ENCODE results near the gene LNX1. TPM values are rescaled to one million over a fixed set of nuclear protein-coding genes. Genes with fewer than 3 reads are reported as not detected.
"Not testable (repeated sequence)": the region's sequence is repeated elsewhere in the genome, so short reads cannot be mapped to it uniquely, and the experiment has no call there.

The LNX1 gene
- total RNA-seq, 2 experiments from 2014 or later, result not detected

GRCh38 chr4:53483250-53483649, 108.0 kb downstream of the LNX1 start:
- DNase-seq (no peak), ATAC-seq (no peak)
- Mint-ChIP-seq H3K36me3 (no peaks in the 10 kb centered on the region), H3K4me3 (no peak overlapping the region), H3K4me1 (no peaks in the 10 kb centered on the region), H3K27ac (no peak overlapping the region), H3K9me3 (ENCODE audit: low read depth) (no peaks in the 10 kb centered on the region), H3K27me3 (peaks cover 37% of the 10 kb centered on the region)
- CTCF ChIA-PET, result no interaction called here

DNA sequence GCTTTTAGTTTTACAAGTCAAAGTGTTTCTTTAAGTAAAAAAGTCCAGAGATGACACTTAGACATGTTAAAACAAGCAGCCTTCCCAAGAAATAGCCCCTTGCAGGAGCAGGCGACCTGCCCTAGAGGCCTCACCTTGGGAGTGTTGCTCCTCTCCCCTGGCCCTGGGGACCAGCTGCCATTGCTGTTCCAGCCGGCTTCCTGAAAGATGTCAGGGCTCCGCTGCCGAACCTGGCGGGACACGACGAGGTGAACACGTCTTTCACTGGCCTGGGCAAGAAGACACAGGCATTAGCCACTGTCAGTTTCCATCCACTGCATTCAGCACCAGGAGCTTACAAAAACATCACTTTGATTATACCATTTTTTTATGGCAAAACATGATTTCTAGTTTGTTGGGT, 109.7 kb downstream of the LNX1 start:
- DNase-seq (no peak), ATAC-seq (no peak)
- no peak overlapping the region for H3K27ac Mint-ChIP-seq
- no peaks in the 10 kb centered on the region for H3K36me3 Mint-ChIP-seq
- H3K4me3 Mint-ChIP-seq, result no peak overlapping the region
- H3K9me3 Mint-ChIP-seq (ENCODE audit: low read depth), result no peaks in the 10 kb centered on the region
- CTCF ChIA-PET, result no interaction called here
- peaks cover 33% of the 10 kb centered on the region for H3K27me3 Mint-ChIP-seq
- no peaks in the 10 kb centered on the region for H3K4me1 Mint-ChIP-seq

DNA sequence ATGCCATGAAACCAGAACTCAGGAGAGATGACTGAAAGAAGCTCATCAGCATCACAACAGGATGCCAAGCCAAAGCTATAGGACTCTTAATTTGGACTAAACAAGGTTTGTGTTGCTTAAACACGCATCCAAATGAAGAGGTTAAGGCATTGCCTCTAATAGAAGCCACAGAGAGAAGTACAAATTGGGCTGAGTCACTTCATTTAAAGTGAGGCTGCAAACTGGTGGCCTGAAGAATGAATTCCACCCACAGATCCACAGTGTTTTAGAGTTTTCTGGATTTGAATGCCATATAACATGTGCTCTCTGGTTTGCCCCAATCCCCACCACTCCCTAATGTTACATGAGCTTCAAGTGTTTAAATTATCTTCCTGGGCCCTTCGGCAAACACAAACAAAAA, 110.4 kb downstream of the LNX1 start:
- ATAC-seq (no peak), DNase-seq (no peak)
- CTCF ChIA-PET, result interaction anchor here (0.9 kb wide), 1 partner anchor 28 kb away, joined by 3 read pairs; no protein-coding TSS in a partner anchor
- no peaks in the 10 kb centered on the region for H3K36me3 Mint-ChIP-seq
- H3K27me3 Mint-ChIP-seq, result peaks cover 33% of the 10 kb centered on the region
- no peaks in the 10 kb centered on the region for H3K9me3 Mint-ChIP-seq (ENCODE audit: low read depth)
- no peak overlapping the region for H3K4me3 Mint-ChIP-seq
- no peaks in the 10 kb centered on the region for H3K4me1 Mint-ChIP-seq
- H3K27ac Mint-ChIP-seq, result no peak overlapping the region

DNA sequence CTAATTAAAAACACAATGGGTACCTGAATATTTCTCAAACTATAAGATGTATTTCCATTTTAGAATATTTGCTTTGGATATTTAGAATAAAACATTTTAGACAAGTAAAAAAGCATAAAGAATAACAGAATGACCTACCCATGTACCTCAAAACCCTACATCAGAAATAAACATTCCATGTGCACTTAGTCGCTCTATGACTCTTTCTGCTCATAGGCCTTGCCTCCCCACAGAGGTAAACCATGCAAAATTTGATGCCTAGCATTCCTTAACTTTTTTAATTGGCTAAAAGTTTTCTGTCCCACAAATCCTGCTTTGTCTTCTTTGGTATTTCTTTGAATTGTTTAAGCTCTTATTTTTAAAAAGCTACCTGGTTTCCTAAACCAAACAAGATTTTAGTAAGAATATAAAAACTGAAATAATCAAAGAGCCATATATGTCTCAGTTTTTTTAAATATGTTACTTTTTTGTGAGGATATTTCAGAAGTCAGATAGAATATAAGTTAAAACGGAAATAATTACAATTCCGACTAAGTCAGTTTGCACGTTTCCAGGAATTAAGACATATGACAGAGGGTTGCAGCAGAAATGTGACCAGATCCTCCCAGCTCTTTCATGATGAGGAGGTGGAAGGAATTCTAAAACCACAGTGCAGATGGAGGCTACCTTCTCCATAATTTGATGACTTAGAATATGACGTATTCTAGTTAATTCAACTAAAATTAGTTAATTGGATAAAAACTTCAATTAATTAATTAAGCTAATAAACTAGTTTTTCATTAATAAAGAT, 111.4 kb downstream of the LNX1 start:
- Mint-ChIP-seq H3K9me3 (ENCODE audit: low read depth) (no peaks in the 10 kb centered on the region), H3K27ac (no peak overlapping the region), H3K27me3 (peaks cover 29% of the 10 kb centered on the region), H3K4me3 (no peak overlapping the region), H3K4me1 (no peaks in the 10 kb centered on the region), H3K36me3 (no peaks in the 10 kb centered on the region)
- DNase-seq (no peak), ATAC-seq (no peak)
- CTCF ChIA-PET, result interaction anchor here (0.9 kb wide), 1 partner anchor 29 kb away, joined by 3 read pairs; no protein-coding TSS in a partner anchor

GRCh38 chr4:53478671-53479456, 112.4 kb downstream of the LNX1 start:
- ATAC-seq (no peak), DNase-seq (no peak)
- Mint-ChIP-seq H3K4me1 (peaks cover 1% of the 10 kb centered on the region), H3K36me3 (no peaks in the 10 kb centered on the region), H3K9me3 (ENCODE audit: low read depth) (no peaks in the 10 kb centered on the region), H3K27ac (no peak overlapping the region), H3K27me3 (peaks cover 28% of the 10 kb centered on the region), H3K4me3 (no peak overlapping the region)
- CTCF ChIA-PET, result no interaction called here

DNA sequence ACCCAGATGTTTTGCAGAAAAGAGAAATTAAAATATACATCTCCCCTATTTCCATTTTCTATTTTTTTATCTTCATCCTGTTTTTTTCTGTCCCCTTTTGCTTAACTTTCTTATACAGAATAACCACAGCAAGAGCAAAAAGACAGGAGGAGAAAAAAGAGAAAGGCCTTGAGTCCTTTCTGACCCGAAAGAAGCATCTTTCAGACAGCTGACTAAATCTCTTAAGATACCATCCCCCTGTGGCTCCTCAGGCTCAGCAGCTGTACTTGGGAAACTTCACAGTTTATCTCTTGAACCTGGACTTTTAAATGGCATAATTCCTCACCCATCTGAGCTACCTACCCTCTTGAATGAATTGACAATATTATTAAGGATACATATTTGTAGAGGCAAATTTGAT, 113.7 kb downstream of the LNX1 start:
- Mint-ChIP-seq H3K27me3 (peaks cover 31% of the 10 kb centered on the region), H3K9me3 (ENCODE audit: low read depth) (no peaks in the 10 kb centered on the region), H3K4me3 (no peak overlapping the region), H3K36me3 (no peaks in the 10 kb centered on the region), H3K4me1 (peaks cover 1% of the 10 kb centered on the region), H3K27ac (no peak overlapping the region)
- no peak for ATAC-seq
- CTCF ChIA-PET, result no interaction called here
- DNase-seq, result no peak

DNA sequence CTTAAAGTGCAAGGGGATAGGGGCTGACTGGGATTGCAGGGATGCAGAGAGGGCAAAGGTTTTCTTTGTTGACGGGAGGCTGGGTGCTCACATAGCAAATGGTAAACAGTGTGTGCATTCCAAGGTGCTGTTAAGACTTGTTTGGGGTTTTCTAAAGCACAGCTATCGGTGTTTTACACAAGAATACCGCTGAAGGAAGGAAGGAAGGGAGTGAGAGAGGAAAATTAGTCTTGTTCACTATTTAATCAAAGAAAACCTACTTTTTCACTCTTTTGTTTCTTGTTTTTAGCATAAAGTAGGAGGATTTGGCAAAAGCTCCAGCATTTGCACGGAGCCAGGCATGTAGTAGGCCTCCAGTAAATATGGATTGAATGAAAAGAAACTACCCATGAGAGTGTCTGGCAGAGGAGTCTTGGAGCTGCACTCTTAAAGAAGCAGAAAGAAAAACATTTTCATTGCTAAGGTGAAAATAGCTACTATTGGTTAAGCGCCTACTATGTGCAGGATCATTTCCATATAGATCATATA, 114.2 kb downstream of the LNX1 start:
- Mint-ChIP-seq H3K4me3 (no peak overlapping the region), H3K4me1 (peaks cover 1% of the 10 kb centered on the region), H3K9me3 (ENCODE audit: low read depth) (no peaks in the 10 kb centered on the region), H3K36me3 (no peaks in the 10 kb centered on the region), H3K27ac (no peak overlapping the region), H3K27me3 (peaks cover 28% of the 10 kb centered on the region)
- ATAC-seq, result no peak
- CTCF ChIA-PET, result no interaction called here
- DNase-seq, result no peak

- Mint-ChIP-seq H3K27me3 (peaks cover 21% of the 10 kb centered on the region), H3K36me3 (no peaks in the 10 kb centered on the region), H3K4me3 (no peak overlapping the region), H3K9me3 (ENCODE audit: low read depth) (no peaks in the 10 kb centered on the region), H3K27ac (no peak overlapping the region), H3K4me1 (peaks cover 1% of the 10 kb centered on the region)
- no peak for ATAC-seq
- CTCF ChIA-PET, result no interaction called here
- DNase-seq, result no peak
Measured at GRCh38 chr4:53476232-53477037, 114.9 kb downstream of the LNX1 start.

GRCh38 chr4:53466576-53466975, 124.7 kb downstream of the LNX1 start:
- H3K27me3 Mint-ChIP-seq, H3K4me3 Mint-ChIP-seq: not testable (repeated sequence)

DNA sequence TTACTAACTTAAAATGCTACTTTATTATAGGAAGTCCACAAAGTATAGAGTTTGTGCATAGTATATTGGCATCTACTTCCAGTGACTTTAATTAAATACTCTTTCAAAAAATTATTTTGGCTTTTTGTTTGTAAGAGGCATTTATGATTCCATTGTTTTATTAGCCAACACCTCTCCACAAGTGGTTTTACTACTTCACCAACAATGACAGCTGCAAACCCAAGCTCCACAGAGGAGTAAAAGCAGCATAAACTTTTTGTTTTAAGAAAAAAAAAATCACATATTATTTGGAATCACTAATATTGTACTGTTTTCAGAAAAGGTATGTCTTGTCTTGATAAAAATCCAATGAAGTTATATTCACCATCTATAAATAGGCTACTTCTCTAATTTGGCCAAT, 125.4 kb downstream of the LNX1 start:
- ATAC-seq, result no peak
- Mint-ChIP-seq H3K4me3 (no peak overlapping the region), H3K36me3 (peaks cover 22% of the 10 kb centered on the region), H3K27ac (no peak overlapping the region), H3K4me1 (no peaks in the 10 kb centered on the region), H3K9me3 (ENCODE audit: low read depth) (peaks cover 2% of the 10 kb centered on the region), H3K27me3 (peaks cover 3% of the 10 kb centered on the region)
- CTCF ChIA-PET, result no interaction called here
- DNase-seq, result no peak

More at GRCh38 chr4:53466576-53466975, 124.7 kb downstream of the LNX1 start:
- H3K4me1 Mint-ChIP-seq; CTCF ChIA-PET; H3K9me3 Mint-ChIP-seq (ENCODE audit: low read depth); H3K27ac Mint-ChIP-seq; DNase-seq; ATAC-seq: not testable (repeated sequence)
- H3K36me3 Mint-ChIP-seq, result peaks cover 16% of the 10 kb centered on the region

GRCh38 chr4:53465281-53465680, 126.0 kb downstream of the LNX1 start:
- CTCF ChIA-PET, result interaction anchor here (0.7 to 1.2 kb wide), 2 partner anchors 11 to 25 kb away, joined by 3 read pairs; no protein-coding TSS in a partner anchor
- Mint-ChIP-seq H3K9me3 (ENCODE audit: low read depth) (peaks cover 2% of the 10 kb centered on the region), H3K27ac (no peak overlapping the region), H3K27me3 (peaks cover 3% of the 10 kb centered on the region), H3K36me3 (peaks cover 24% of the 10 kb centered on the region), H3K4me1 (no peaks in the 10 kb centered on the region), H3K4me3 (no peak overlapping the region)
- no peak for DNase-seq
- no peak for ATAC-seq

DNA sequence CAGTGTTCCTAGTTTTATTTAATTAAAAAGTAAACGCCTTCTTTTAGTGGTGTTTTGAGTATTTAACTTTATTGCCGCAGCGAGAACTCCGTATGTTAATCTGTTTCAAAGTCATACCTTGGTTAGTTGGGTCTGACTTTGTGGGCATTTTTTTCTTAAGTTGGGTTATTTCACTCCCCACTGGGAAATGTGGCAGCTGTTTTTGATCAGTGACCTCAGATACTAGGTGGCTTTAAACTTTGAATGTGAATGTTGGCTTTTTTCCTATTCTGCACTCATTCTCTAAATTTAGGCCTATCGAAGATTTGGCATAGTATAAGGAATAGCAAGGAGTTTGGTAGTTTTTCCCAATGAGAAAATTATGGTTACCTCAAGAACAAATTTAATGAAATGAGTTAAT, 127.9 kb downstream of the LNX1 start:
- Mint-ChIP-seq H3K36me3 (peaks cover 37% of the 10 kb centered on the region), H3K27me3 (no peaks in the 10 kb centered on the region), H3K4me3 (no peak overlapping the region), H3K9me3 (ENCODE audit: low read depth) (peaks cover 2% of the 10 kb centered on the region), H3K4me1 (no peaks in the 10 kb centered on the region), H3K27ac (no peak overlapping the region)
- CTCF ChIA-PET, result no interaction called here
- DNase-seq (no peak), ATAC-seq (no peak)

DNA sequence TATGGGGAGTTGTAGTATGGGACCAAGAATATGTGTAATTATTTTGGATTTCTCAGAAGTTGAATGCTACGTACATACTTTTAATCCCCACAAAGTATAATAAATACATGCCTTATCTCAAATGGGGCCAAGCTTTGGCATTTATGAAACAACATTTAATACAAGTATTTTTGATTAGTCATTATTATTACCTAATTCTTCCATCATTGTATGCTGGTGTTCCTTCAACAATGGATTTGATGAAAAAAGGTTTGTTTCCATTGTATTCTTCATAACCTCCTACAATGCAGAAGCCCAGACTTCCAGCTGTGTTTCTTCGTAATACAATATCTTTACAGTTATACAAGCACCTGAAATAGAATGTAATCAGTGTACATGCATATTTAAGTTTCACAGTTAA, 130.0 kb downstream of the LNX1 start:
- Mint-ChIP-seq H3K36me3 (peaks cover 37% of the 10 kb centered on the region), H3K4me1 (no peaks in the 10 kb centered on the region), H3K27me3 (no peaks in the 10 kb centered on the region), H3K4me3 (no peak overlapping the region), H3K27ac (no peak overlapping the region), H3K9me3 (ENCODE audit: low read depth) (no peaks in the 10 kb centered on the region)
- DNase-seq, result no peak
- ATAC-seq, result no peak
- CTCF ChIA-PET, result no interaction called here
